Measurements from ENCODE around the gene POFUT2. TPM values are rescaled to one million over a fixed set of nuclear protein-coding genes. Genes with fewer than 3 reads are reported as not detected.

Gene POFUT2
- total RNA-seq, 4 donors from 2014 or later: 6.2 to 49.7 (median 24.6) TPM

DNA sequence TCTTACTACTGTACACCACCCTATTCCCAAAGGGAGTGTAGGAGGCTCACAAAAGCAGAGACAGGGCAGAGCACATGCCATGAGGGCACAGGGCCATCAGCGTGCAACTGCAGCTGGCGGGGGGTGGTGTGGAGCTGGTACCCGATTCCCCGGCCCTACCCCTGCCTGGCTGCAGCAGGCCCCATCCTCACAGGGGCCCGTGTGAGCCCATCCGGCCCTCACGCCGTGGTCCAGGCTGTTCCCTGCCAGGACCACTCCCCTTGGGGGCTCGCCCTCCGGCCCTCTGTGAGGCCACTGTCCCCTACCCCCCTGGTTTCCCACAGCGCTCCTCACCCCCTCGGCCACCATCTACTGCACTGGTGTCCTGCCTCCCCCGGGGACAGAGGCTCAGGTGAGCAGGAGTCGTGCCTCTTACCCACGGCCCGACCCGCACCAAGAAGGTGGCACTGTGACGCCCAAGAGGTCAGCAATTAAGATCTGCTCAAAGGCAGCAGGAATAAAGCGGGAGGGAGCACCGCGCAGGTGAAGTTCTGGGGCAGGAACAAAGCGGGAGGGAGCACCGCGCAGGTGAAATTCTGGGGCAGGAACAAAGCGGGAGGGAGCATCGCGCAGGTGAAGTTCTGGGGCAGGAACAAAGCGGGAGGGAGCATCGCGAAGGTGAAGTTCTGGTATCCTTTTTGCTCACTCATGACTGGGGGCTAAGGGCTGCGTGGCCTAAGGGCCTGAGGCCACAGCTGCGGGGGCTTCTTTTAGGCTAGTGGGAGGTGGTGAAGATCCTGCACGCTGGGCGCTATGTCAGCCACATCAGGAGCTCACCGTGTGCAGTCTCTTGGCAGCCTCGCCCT, 3.9 kb downstream of the POFUT2 start:
- Histone ChIP-seq H3K9me3 (no peaks in the 10 kb centered on the region), H3K4me1 (peaks cover 0 to 10% of the 10 kb centered on the region in 2 donors), H3K4me3 (no peak overlapping the region), H3K27me3 (no peaks in the 10 kb centered on the region), H3K27ac (no peak overlapping the region), H3K36me3 (no peaks in the 10 kb centered on the region)
- DNase-seq: peak in 1 of 2 donors; percentile 11
- intact Hi-C loops (cut with DNase I; ENCODE audit: low total_unique reads): no loop called here
- TF ChIP-seq, protein P1, sequence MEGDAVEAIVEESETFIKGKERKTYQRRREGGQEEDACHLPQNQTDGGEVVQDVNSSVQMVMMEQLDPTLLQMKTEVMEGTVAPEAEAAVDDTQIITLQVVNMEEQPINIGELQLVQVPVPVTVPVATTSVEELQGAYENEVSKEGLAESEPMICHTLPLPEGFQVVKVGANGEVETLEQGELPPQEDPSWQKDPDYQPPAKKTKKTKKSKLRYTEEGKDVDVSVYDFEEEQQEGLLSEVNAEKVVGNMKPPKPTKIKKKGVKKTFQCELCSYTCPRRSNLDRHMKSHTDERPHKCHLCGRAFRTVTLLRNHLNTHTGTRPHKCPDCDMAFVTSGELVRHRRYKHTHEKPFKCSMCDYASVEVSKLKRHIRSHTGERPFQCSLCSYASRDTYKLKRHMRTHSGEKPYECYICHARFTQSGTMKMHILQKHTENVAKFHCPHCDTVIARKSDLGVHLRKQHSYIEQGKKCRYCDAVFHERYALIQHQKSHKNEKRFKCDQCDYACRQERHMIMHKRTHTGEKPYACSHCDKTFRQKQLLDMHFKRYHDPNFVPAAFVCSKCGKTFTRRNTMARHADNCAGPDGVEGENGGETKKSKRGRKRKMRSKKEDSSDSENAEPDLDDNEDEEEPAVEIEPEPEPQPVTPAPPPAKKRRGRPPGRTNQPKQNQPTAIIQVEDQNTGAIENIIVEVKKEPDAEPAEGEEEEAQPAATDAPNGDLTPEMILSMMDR (IDR thresholded peaks at IDR 0.05): no peak
- no peak for TF ChIP-seq POLR2A (IDR thresholded peaks at IDR 0.05)

DNA sequence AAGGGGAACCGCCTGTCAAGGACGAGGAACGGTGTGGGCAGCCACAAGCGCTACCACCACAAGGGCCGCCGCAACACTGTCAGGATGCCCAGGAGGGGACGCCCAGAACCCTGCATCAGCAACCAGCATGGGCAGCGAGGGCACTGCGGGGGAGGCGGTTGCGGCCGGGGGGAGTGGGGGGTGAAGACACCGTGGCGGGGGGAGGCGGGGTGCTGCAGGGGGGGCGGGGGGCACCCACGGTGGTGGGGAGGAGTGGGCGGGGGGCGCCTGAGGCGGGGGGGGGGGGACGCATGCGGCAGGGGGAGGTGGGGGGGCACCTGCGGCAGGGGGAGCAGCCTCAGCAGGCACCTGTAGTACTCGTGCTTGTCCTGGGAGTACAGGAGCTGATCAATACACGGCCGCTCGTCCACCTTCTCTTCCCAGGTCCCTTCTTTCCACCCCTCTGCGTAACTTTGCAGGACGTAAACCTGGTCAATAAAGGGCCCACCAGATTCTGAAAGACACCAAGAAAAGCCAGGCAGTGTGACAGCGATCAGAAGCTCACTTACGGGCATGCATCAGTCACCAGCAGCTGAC, 4.6 kb downstream of the POFUT2 start:
- no peaks in the 10 kb centered on the region for H3K27me3 ChIP-seq
- no peaks in the 10 kb centered on the region for H3K9me3 ChIP-seq
- no peak overlapping the region for H3K4me3 ChIP-seq
- H3K4me1 ChIP-seq: peaks cover 0 to 5% of the 10 kb centered on the region in 2 donors
- DNase-seq: peak in 1 of 2 donors; percentile 14
- H3K36me3 ChIP-seq: no peaks in the 10 kb centered on the region
- H3K27ac ChIP-seq: no peak overlapping the region
- intact Hi-C loops (cut with DNase I; ENCODE audit: low total_unique reads): no loop called here
- TF ChIP-seq, protein P1 (IDR thresholded peaks at IDR 0.05): no peak
- TF ChIP-seq POLR2A (IDR thresholded peaks at IDR 0.05): no peak

DNA sequence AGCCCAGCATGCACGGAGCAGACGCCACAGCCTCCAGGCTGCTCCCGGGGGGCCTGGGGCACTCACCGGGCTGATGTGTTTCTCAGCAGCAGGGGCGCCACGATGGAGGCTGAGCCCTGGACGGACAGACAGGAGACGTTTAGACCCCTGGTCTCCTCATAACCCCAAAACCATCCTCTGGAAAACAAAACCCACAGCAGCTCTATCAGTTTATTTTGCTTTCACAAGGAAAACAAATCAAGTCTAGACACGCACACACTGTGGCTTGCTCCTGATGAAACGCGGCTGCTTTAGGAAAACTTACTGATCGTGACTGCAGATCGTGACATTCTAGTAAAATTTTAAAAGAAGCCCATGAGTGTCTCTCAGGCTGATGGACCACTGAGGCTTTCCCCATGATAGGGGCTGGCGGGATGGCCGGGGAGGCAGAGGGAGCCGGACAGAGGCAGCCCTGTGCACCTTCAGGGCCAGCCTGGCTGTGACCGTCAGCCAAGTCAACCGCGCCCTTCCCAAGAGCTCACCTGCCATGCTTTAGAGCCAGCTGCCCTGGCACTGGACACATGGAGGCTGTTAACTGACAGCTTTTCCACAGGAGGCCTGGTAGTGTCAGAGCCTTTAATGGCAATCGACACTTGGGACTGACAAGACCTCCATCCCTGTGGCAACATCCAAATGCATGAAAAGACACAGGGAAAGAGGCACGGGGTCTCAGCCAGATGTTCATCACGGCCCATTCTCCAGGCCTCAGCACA, 5.2 kb downstream of the POFUT2 start:
- Histone ChIP-seq H3K36me3 (no peaks in the 10 kb centered on the region), H3K9me3 (no peaks in the 10 kb centered on the region), H3K4me3 (no peak overlapping the region), H3K4me1 (peaks cover 0 to 5% of the 10 kb centered on the region in 2 donors), H3K27me3 (no peaks in the 10 kb centered on the region), H3K27ac (no peak overlapping the region)
- DNase-seq: peak in 1 of 2 donors; percentile 10
- intact Hi-C loops (cut with DNase I; ENCODE audit: low total_unique reads): no loop called here
- TF ChIP-seq POLR2A (IDR thresholded peaks at IDR 0.05): no peak
- TF ChIP-seq, protein P1 (IDR thresholded peaks at IDR 0.05): no peak

DNA sequence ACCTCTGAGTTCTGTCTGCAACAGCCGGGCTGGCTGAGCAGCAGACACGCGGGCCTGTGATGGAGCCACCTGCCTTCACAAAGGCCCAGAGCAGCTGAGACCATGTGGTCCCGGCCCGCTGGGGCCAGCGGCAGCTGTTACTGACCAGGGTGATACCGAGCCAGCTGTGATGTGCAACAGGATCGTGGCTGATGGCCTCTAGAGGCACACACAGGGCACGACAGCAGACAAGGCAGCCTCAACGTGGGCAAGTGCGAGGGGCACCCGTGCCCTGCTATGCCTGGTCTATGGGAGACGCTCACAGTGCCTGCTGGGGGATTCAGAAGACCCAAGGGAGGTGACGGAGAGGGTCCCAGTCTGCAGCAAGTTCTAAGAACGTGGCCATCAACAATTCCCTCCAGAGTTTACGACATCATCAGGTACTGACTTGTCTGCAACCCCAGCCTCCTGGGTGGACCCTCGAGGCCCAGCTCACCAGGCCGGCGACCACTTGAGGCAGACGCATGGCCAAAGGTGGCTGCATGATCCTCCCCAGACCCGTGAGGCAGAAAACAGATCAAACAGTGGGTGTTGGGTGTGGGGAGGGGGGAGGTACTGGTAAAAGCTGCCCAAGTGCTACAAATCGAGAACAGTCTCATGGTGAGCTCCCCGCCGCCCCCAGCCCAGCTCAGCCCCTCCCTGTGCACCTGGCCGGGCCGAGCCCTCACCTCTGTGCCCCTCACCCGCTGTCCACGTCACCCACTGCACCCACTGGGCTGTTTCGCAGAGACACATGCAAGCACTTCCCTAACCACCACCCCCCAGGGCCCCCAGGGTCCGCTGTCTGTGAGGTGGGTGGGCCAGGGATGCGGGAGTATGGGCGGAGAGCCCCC, 6.0 kb downstream of the POFUT2 start:
- peak in 1 of 2 donors; percentile 14 for DNase-seq

More for the DNA sequence above, 6.0 kb downstream of the POFUT2 start:
- intact Hi-C loops (cut with DNase I; ENCODE audit: low total_unique reads): no loop called here
- TF ChIP-seq, protein P1 (IDR thresholded peaks at IDR 0.05): no peak
- no peak for TF ChIP-seq POLR2A (IDR thresholded peaks at IDR 0.05)
- Histone ChIP-seq H3K9me3 (no peaks in the 10 kb centered on the region), H3K4me3 (no peak overlapping the region), H3K36me3 (no peaks in the 10 kb centered on the region), H3K27ac (no peak overlapping the region), H3K4me1 (peaks cover 0 to 2% of the 10 kb centered on the region in 2 donors), H3K27me3 (no peaks in the 10 kb centered on the region)
